Measurements from ENCODE around the gene NFIB.

- TF ChIP-seq CTCF (IDR thresholded peaks at IDR 0.05; ENCODE audit: insufficient read depth, low read depth, low read length) (no peak), EZH2 (IDR thresholded peaks at IDR 0.05; ENCODE audit: insufficient read depth, low read length) (no peak)
These were observed 4.4 kb upstream of the NFIB start for GRCh38 chr9:14318361-14318760.
